Ectodermal cell (in vitro differentiated cells): ENCODE measurements around the gene PSIP1.

Source experiments
- H3K27ac ChIP-seq: 2 replicates; pipeline ENCODE4 v1.7.0; 2013; ENCODE audit warnings: mild to moderate bottlenecking, low read depth, low read length; ENCODE audit not compliant: insufficient read depth, poor library complexity, severe bottlenecking
- H3K27me3 ChIP-seq: 2 replicates; pipeline ENCODE4 v1.7.0; 2013; ENCODE audit warnings: mild to moderate bottlenecking, low read length; ENCODE audit not compliant: insufficient read depth, control insufficient read depth, poor library complexity, severe bottlenecking
- H3K36me3 ChIP-seq: one replicate; pipeline ENCODE4 v1.7.0; 2013; ENCODE audit warnings: low read length; ENCODE audit not compliant: control insufficient read depth, insufficient read depth
- H3K4me1 ChIP-seq: one replicate; pipeline ENCODE4 v1.7.0; 2013; ENCODE audit warnings: low read length; ENCODE audit not compliant: control insufficient read depth, insufficient read depth
- H3K4me3 ChIP-seq: 2 replicates; pipeline ENCODE4 v1.7.0; 2013; ENCODE audit warnings: low read depth, low read length, control low read depth; ENCODE audit not compliant: insufficient read depth
- H3K9me3 ChIP-seq: 2 replicates; pipeline ENCODE4 v1.7.0; 2013; ENCODE audit warnings: mild to moderate bottlenecking, low read length, moderate library complexity; ENCODE audit not compliant: control insufficient read depth
- WGBS, 2 experiments: methylation state at CpG; one replicate each; pipeline ENCODE4 v1.1.7; 2013; ENCODE audit warnings: missing lambda C conversion rate in 2 of 2; 5-methylcytosine and 5-hydroxymethylcytosine counted together

Gene PSIP1

DNA sequence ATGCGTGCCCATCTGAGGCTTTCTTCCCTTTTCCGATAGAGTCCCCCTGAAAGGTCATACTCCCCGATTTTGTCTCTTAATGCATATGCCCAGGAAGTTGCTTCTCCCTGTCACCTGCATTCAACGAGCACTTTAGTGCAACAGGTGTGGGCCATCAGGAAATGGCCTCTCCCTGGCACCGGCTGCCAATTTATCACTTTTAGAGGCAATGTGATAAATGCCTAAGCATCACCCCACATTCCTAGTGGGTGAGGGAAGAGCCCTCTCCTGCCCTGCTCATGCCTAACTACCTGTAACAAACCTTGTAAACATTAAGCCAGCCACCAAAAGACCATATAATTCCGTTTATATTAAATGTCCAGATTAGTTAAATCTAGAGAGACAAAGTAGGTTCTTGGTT is 89.2 kb downstream of the PSIP1 start:
- Histone ChIP-seq H3K4me3 (no peak overlapping the region), H3K27ac (no peak overlapping the region), H3K27me3 (no peaks in the 10 kb centered on the region), H3K4me1 (no peaks in the 10 kb centered on the region), H3K36me3 (peaks cover 20% of the 10 kb centered on the region), H3K9me3 (no peaks in the 10 kb centered on the region)
- 94 to 96% methylated on average over 5 to 6 of the region's 6 CpGs for WGBS, 2 experiments

DNA sequence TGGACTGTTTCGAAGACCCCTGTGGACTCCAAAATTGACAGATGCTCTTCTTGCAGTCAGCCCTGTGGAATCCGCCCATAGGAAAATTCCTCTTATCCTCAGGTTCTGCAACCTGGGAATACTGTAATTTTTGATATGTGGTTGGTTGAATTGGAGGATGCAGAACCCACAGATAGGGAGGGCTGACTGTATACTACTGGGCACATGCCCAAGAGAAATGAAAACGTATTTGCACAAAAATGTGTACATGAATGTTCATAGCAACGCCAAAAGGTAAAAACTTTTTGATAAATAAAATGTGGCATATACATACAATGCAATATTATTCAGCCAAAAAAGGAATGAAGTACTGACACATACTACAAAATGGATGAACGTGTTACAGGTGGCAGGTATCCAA is 90.0 kb downstream of the PSIP1 start:
- Histone ChIP-seq H3K36me3 (peaks cover 13% of the 10 kb centered on the region), H3K27ac (no peak overlapping the region), H3K4me3 (no peak overlapping the region), H3K27me3 (no peaks in the 10 kb centered on the region), H3K9me3 (no peaks in the 10 kb centered on the region), H3K4me1 (no peaks in the 10 kb centered on the region)
- WGBS, 2 experiments = 71 to 81% methylated on average over 4 of the region's 5 CpGs

DNA sequence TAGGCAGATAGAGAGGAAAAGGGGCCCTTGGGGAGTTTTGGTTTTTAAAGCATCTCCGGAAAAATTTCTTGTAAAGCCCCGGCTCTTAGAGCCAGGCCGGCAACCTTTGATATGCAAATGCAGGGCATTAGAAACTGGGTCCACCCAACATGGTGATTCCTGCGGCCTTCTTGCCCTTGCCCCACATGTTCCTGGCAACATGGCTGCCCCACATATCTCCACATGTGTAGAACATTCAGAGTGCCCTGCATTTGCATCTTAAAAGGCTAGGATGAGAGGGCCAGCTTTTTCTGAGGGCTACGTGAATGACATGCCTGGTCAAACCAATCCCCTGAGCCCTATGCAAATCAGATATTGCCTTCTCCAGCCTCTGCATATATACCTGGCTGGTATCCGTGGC is 93.1 kb downstream of the PSIP1 start:
- Histone ChIP-seq H3K27ac (no peak overlapping the region), H3K4me1 (no peaks in the 10 kb centered on the region), H3K9me3 (no peaks in the 10 kb centered on the region), H3K27me3 (no peaks in the 10 kb centered on the region), H3K4me3 (no peak overlapping the region), H3K36me3 (no peaks in the 10 kb centered on the region)
- 72 to 76% methylated on average over 6 of the region's 6 CpGs for WGBS, 2 experiments

DNA sequence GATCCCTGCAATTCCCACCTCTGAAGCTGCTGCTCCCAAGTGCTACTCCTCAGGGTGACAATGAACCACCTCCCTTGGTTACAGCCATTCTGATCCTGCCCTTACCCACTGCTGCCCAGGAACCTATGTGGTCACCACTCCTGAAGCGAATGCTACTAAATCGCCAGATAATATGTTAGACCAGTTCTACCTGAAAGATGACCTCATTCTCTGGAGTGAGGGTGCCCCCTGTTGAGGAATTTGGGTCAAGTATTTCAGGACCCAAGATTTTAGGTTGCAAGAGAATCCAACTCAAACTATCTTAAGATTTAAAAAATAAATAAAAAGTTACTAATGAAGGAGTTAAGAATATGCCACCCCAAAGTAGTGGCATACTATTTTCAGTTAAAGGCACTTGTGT is 93.9 kb downstream of the PSIP1 start:
- Histone ChIP-seq H3K27me3 (no peaks in the 10 kb centered on the region), H3K4me1 (no peaks in the 10 kb centered on the region), H3K9me3 (no peaks in the 10 kb centered on the region), H3K36me3 (no peaks in the 10 kb centered on the region), H3K4me3 (no peak overlapping the region), H3K27ac (no peak overlapping the region)
- WGBS, 2 experiments = 87 to 88% methylated on average over 2 of the region's 2 CpGs
